HepG2 (cell line): ENCODE results near the gene CCDC85C.

Source experiments
- ADNP ChIP-seq: sonication (generic); formaldehyde crosslinking; IDR thresholded peaks from 2 replicates; pipeline ENCODE4 v1.4.0; 2020; ENCODE audit warnings: missing genetic modification reagents
- E2F5 ChIP-seq: sonication (generic); formaldehyde crosslinking; conservative IDR thresholded peaks from 2 replicates; pipeline ENCODE4 v1.4.0; 2020; ENCODE audit warnings: missing genetic modification reagents

DNA sequence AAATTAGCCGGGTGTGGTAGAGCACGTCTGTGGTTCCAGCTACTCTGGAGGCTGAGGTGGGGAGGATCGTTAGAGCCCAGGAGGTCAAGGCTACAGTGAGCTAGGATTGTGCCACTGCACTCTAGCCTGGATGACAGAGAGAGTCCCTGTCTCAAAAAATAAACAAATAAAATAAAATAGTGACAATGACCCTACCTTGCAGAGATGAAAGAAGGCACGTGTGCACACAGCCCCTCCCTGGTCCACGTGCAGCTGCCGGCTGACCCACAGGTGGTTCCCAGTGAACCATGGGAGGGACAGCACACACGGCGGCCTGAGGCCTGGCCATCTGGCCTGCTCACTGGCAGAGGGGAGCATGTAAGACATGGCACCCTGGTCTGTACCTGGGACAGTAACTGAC lies 45.6 kb upstream of the CCDC85C start:
- TF ChIP-seq E2F5 (CRISPR knock-in tag) (no peak), ADNP (CRISPR knock-in tag) (no peak)
